IMR-90 (cell line): Measurements from ENCODE around the gene LRRC15. TPM values are rescaled to one million over a fixed set of nuclear protein-coding genes. Genes with fewer than 3 reads are reported as not detected.
A peak's percentile ranks its signal among the peaks of the same experiment; 100 is the strongest.

Experiments
- ATAC-seq: fragments of 200-7000 bp; cut with Tn5 transposase; 2 replicates; pipeline ENCODE4 v1.9.1; 2020; ENCODE audit warnings: low read depth, mild to moderate bottlenecking, moderate library complexity
- BruUV-seq: library from RNA; stranded (reverse); fragments of 400-500 nt; replicated peaks from 2 replicates; lab custom pipeline; 2021; lab: Mats Ljungman, UMichigan
- CTCF ChIA-PET: fragments of 300-600 bp; formaldehyde crosslinking; extraction: SDS; loops from one replicate; lab custom pipeline; 2021; ENCODE audit warnings: antibody characterized with exemption; lab: Yijun Ruan, JAX
- POLR2A ChIA-PET: fragments of 300-600 bp; sonication (Branson Sonifier 250); formaldehyde crosslinking; loops from one replicate; lab custom pipeline; 2022; ENCODE audit warnings: antibody characterized with exemption; ENCODE audit not compliant: unreplicated experiment; lab: Charles Lee
- DNase-seq: peaks from one replicate; pipeline ENCODE4 v3.0.0; 2013
- H2AFZ ChIP-seq: replicated peaks from 2 replicates; pipeline ENCODE3; 2013; ENCODE audit warnings: low read length, mild to moderate bottlenecking; ENCODE audit not compliant: poor library complexity
- H2AK5ac ChIP-seq: 2 replicates; pipeline ENCODE4 v1.6.1; 2013; ENCODE audit warnings: low read depth, low read length, inconsistent platforms
- H2AK9ac ChIP-seq: replicated peaks from 2 replicates; pipeline ENCODE3; 2013; ENCODE audit warnings: mild to moderate bottlenecking, low read depth, low read length, moderate library complexity; ENCODE audit not compliant: poor library complexity
- H2BK120ac ChIP-seq: 2 replicates; pipeline ENCODE4 v1.6.1; 2013; ENCODE audit warnings: low read depth, low read length, inconsistent platforms
- H2BK15ac ChIP-seq: 3 replicates; pipeline ENCODE4 v1.6.1; 2013; ENCODE audit warnings: low read depth, low read length, inconsistent platforms
- H2BK20ac ChIP-seq: 2 replicates; pipeline ENCODE4 v1.6.1; 2013; ENCODE audit warnings: low read depth, mild to moderate bottlenecking, inconsistent platforms, low read length, moderate library complexity
- H2BK5ac ChIP-seq: 2 replicates; pipeline ENCODE4 v1.6.1; 2013; ENCODE audit warnings: mild to moderate bottlenecking, low read depth, low read length, inconsistent platforms; ENCODE audit not compliant: poor library complexity, severe bottlenecking
- H3K14ac ChIP-seq: replicated peaks from 2 replicates; pipeline ENCODE4 v1.6.1; 2013; ENCODE audit warnings: low read depth, low read length, inconsistent platforms
- H3K18ac ChIP-seq: 2 replicates; pipeline ENCODE4 v1.6.1; 2013; ENCODE audit warnings: low read depth, low read length, control low read depth
- H3K23ac ChIP-seq: 2 replicates; pipeline ENCODE4 v1.6.1; 2013; ENCODE audit warnings: low read depth, low read length, inconsistent platforms
- H3K27ac ChIP-seq: 2 replicates; pipeline ENCODE4 v1.5.1; 2013; ENCODE audit warnings: mild to moderate bottlenecking, control low read depth, low read length; ENCODE audit not compliant: insufficient read depth
- H3K27me3 ChIP-seq: 2 replicates; pipeline ENCODE4 v1.6.1; 2013; ENCODE audit warnings: low read length; ENCODE audit not compliant: control insufficient read depth, insufficient read depth
- H3K36me3 ChIP-seq: 2 replicates; pipeline ENCODE4 v1.6.1; 2013; ENCODE audit warnings: low read length, mixed read lengths; ENCODE audit not compliant: control insufficient read depth, insufficient read depth
- H3K4ac ChIP-seq: 2 replicates; pipeline ENCODE4 v1.6.1; 2013; ENCODE audit warnings: low read depth, low read length, inconsistent platforms
- H3K4me1 ChIP-seq: 2 replicates; pipeline ENCODE4 v1.6.1; 2013; ENCODE audit warnings: low read length, mixed read lengths; ENCODE audit not compliant: control insufficient read depth, insufficient read depth
- H3K4me2 ChIP-seq: 2 replicates; pipeline ENCODE4 v1.6.1; 2013; ENCODE audit warnings: low read depth, mild to moderate bottlenecking, control low read depth, low read length, moderate library complexity
- H3K4me3 ChIP-seq: 2 replicates; pipeline ENCODE4 v1.5.1; 2013; ENCODE audit warnings: low read depth, mild to moderate bottlenecking, control low read depth, low read length, moderate library complexity; ENCODE audit not compliant: insufficient read depth
- H3K56ac ChIP-seq: 2 replicates; pipeline ENCODE4 v1.6.1; 2013; ENCODE audit warnings: low read length, inconsistent platforms; ENCODE audit not compliant: insufficient read depth; ENCODE audit errors: extremely low read depth
- H3K79me1 ChIP-seq, 2 experiments: 2 replicates each; pipeline ENCODE4 v1.6.1; 2013; ENCODE audit warnings: low read length in 2 of 2, inconsistent platforms in 1 of 2, low read depth in 1 of 2
- H3K9ac ChIP-seq: 2 replicates; pipeline ENCODE4 v1.6.1; 2013; ENCODE audit warnings: low read depth, low read length, control low read depth
- H3K9me1 ChIP-seq: 2 replicates; pipeline ENCODE4 v1.6.1; 2013; ENCODE audit warnings: low read length, inconsistent platforms; ENCODE audit not compliant: insufficient read depth
- H3K9me3 ChIP-seq: 2 replicates; pipeline ENCODE4 v1.6.1; 2013; ENCODE audit warnings: low read length; ENCODE audit not compliant: control insufficient read depth, insufficient read depth
- H4K20me1 ChIP-seq: 2 replicates; pipeline ENCODE4 v1.6.1; 2013; ENCODE audit warnings: low read length, inconsistent platforms; ENCODE audit not compliant: insufficient read depth
- H4K5ac ChIP-seq: 2 replicates; pipeline ENCODE4 v1.6.1; 2013; ENCODE audit warnings: mild to moderate bottlenecking, low read depth, low read length, control low read depth
- H4K8ac ChIP-seq, 2 experiments: 2 replicates each; pipeline ENCODE4 v1.6.1; 2013; ENCODE audit warnings: low read depth in 2 of 2, low read length in 2 of 2, control low read depth in 1 of 2, inconsistent platforms in 1 of 2
- H4K91ac ChIP-seq: 2 replicates; pipeline ENCODE4 v1.6.1; 2013; ENCODE audit warnings: low read depth, low read length, inconsistent platforms; ENCODE audit not compliant: insufficient read depth
- BHLHE40 ChIP-seq: fragments of 150-350 bp; IDR thresholded peaks from 2 replicates; pipeline ENCODE4 v1.6.1; 2016; ENCODE audit warnings: mild to moderate bottlenecking, low read depth, low read length
- WGBS, 2 experiments: methylation state at CpG; one replicate each; pipeline versions ENCODE4 v1.1.5 to v1.1.7; 2013; ENCODE audit warnings: missing lambda C conversion rate in 2 of 2; ENCODE audit not compliant: insufficient read length in 1 of 2; ENCODE audit errors: extremely low coverage in 2 of 2; 5-methylcytosine and 5-hydroxymethylcytosine counted together
- dilution Hi-C: fragments of 300-500 bp; cut with HindIII; formaldehyde crosslinking; loops from one replicate; pipeline ENCODE4 v1.14.3; 2018; ENCODE audit warnings: low sequenced_read_pairs; ENCODE audit not compliant: unreplicated experiment
- in situ Hi-C: fragments of 300-500 bp; cut with MboI; formaldehyde crosslinking; loops from 3 replicates; pipeline ENCODE4 v1.14.3; 2019; ENCODE audit warnings: low sequenced_read_pairs, inconsistent platforms, mixed read lengths
- intact Hi-C: fragments of 100-400 bp; cut with micrococcal nuclease; formaldehyde crosslinking; loops from 2 replicates; pipeline ENCODE4 v1.10.0; 2022
- polyA plus RNA-seq, 3 experiments: library from polyadenylated mRNA; depleted of rRNA; stranded (reverse); fragments of >200 nt; gene quantifications; 2 replicates each; pipeline ENCODE4 v1.2.3, GENCODE V29; 2012; ENCODE audit warnings: low replicate concordance in 1 of 3
- total RNA-seq: library from RNA; depleted of rRNA; stranded (reverse); fragments of >200 nt; gene quantifications from 2 replicates; pipeline ENCODE4 v1.2.3, GENCODE V29; 2012
- TF ChIP-seq, protein P1 (sequence below): fragments of 150-350 bp; IDR thresholded peaks from 2 replicates; pipeline ENCODE4 v1.6.1; 2016; ENCODE audit warnings: low read depth, mild to moderate bottlenecking, low read length, moderate library complexity, borderline replicate concordance

Gene LRRC15
- total and polyA plus RNA-seq, 2 of the 4 experiments (the other 2 are of a cell fraction), result 2.5 to 9.0 TPM

GRCh38 chr3:194312743-194313281 lies 56.7 kb downstream of the LRRC15 start:
- CTCF ChIA-PET, result interaction anchor here (0.9 to 1.4 kb wide), 2 partner anchors 525 to 528 kb away, joined by 3 to 4 read pairs; no protein-coding TSS in a partner anchor
- Histone ChIP-seq H2AK9ac (no peak overlapping the region), H3K9me1 (no peaks in the 10 kb centered on the region), H3K14ac (no peak overlapping the region), H3K9ac (no peak overlapping the region), H4K8ac (no peak overlapping the region), H3K9me3 (no peaks in the 10 kb centered on the region), H4K20me1 (no peaks in the 10 kb centered on the region), H2BK120ac (no peak overlapping the region), H2AFZ (no peak overlapping the region), H3K27ac (no peak overlapping the region), H3K79me1 (no peaks in the 10 kb centered on the region), H3K4me2 (peak overlapping the region; percentile 29; the same call in 1 of the 2 replicates), H3K18ac (no peak overlapping the region), H3K56ac (no peak overlapping the region), H2BK5ac (no peak overlapping the region), H4K5ac (no peak overlapping the region), H3K4me1 (peaks cover 3% of the 10 kb centered on the region; the same call in 1 of the 2 replicates), H2AK5ac (no peak overlapping the region), H2BK20ac (no peak overlapping the region), H4K91ac (no peak overlapping the region), H3K36me3 (no peaks in the 10 kb centered on the region), H3K4ac (no peak overlapping the region), H3K23ac (no peak overlapping the region), H3K4me3 (no peak overlapping the region), H2BK15ac (no peak overlapping the region), H3K27me3 (peaks cover 73% of the 10 kb centered on the region)
- TF ChIP-seq BHLHE40, result peak; percentile 58; the same call in 1 of the 2 replicates
- TF ChIP-seq, protein P1, sequence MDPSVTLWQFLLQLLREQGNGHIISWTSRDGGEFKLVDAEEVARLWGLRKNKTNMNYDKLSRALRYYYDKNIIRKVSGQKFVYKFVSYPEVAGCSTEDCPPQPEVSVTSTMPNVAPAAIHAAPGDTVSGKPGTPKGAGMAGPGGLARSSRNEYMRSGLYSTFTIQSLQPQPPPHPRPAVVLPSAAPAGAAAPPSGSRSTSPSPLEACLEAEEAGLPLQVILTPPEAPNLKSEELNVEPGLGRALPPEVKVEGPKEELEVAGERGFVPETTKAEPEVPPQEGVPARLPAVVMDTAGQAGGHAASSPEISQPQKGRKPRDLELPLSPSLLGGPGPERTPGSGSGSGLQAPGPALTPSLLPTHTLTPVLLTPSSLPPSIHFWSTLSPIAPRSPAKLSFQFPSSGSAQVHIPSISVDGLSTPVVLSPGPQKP, result no peak
- POLR2A ChIA-PET, result no interaction called here
- ATAC-seq, result no peak
- no TSS peak for BruUV-seq
- in situ Hi-C loops (loop anchor here (10.0 kb wide), 1 partner anchor 648 kb away; no protein-coding TSS in a partner anchor), dilution Hi-C loops (no loop called here), intact Hi-C loops (loop anchor here (10.0 kb wide), 2 partner anchors 308 to 1848 kb away; no protein-coding TSS in a partner anchor)
- DNase-seq, result peak; percentile 49
- 20% methylated on average over 3 of the region's 16 CpGs; no CpG with 5 or more reads in 1 of the 2 experiments for WGBS, 2 experiments
